GM21576 (cell line): ENCODE measurements around the gene ASTN2.
A peak's percentile ranks its signal among the peaks of the same experiment; 100 is the strongest.
"Not testable (repeated sequence)": the region's sequence is repeated elsewhere in the genome, so short reads cannot be mapped to it uniquely, and the experiment has no call there.

Experiments used
- ATAC-seq: cut with Tn5 transposase; IDR thresholded peaks from one replicate; pipeline ENCODE4 v1.9.1; 2021; ENCODE audit warnings: mild to moderate bottlenecking, moderate library complexity; ENCODE audit not compliant: unreplicated experiment

ASTN2 gene

DNA sequence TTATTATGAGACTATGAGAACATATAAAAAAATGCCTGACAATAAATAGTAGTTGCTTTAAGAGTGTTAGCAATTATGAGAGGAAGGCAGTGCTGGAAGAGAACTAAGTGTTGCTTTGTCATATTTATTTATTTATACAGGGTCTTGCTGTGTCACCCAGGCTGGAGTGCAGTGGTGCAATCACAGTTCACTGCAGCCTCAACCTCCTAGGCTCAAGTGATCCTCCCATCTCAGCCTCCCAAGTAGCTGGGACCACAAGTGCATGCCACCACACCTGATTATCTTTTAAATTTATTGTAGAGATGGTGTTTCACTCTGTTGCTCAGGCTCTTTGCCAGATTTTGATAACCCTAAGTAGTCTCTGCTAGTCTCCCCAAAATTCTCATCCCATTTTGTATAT lies 724.1 kb downstream of the ASTN2 start:
- ATAC-seq, result not testable (repeated sequence)

DNA sequence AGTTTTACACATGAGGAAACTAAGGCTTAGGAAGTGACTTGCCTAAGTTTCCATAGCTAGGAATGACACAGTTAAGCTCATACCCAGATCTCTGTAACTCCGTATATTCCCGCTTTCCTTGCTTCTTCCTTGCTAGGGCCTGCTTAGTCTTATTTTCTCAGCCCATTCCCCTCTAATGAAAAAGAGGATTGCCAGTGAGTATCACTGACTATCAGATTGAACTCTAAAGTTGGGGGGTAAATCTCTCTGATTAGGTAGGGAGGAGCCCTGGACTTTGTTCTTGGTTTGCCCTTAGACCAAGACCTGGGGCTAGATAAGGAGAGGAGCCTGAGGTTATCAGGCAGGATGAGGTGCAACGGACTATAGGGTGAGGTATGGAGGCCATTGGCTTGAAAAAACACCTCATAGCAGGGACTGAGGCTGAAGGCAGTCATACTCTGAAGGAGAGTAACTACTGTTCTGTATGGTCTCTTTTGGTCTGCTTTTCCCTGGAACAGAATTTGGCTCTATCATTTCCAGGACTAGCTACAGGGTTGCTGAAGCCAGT lies 725.3 kb downstream of the ASTN2 start:
- no peak for ATAC-seq

DNA sequence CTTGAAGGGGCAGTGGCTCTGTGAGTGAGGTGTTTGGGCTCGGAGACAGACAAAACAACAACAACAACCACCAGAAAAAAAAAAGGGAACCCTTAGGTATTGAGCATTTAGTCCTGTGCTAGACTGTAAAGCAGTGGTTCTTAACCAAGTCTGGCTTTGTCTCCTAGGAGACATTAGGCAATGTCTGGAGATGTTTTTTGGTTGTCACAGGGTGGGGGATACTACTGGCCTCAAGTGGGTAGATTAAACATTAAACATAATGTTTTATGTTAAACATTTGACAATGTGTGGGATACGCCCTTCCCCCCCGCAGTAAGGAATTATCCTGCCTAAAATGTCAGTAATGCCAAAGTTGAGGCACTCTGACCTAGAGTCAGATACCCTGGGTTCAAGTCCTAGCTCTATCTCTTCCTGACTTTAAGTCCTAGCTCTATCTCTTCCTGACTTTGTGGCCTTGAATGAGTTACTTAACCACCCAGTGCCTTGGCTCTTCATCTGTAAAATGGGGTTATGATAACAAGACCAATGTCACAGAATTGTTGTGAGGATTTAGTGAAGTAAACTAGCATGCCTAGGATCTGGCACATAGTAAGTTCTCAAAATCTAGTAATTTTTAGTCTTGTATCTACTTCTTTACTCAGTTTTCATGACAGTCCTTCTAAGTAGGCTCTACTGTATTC lies 725.9 kb downstream of the ASTN2 start:
- no peak for ATAC-seq

DNA sequence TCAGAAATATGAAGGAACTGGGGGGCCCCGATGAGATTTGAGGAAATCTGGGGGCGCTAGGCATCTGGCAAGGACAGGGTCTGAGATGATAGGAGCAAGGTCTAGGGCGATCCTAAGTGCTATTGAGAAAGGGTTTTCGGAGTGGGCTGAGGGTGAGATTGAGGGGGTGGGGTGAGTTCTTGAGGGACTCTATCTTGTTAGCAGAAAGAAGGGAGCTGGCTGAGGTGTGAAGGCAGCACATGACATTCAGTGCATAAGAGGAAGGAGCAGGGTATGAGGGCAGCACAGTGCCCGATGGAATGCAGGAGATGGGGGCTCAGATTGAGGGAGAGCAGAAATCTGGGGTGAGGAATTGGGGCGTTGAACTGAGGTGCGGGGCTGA lies 727.1 kb downstream of the ASTN2 start:
- ATAC-seq, result no peak

DNA sequence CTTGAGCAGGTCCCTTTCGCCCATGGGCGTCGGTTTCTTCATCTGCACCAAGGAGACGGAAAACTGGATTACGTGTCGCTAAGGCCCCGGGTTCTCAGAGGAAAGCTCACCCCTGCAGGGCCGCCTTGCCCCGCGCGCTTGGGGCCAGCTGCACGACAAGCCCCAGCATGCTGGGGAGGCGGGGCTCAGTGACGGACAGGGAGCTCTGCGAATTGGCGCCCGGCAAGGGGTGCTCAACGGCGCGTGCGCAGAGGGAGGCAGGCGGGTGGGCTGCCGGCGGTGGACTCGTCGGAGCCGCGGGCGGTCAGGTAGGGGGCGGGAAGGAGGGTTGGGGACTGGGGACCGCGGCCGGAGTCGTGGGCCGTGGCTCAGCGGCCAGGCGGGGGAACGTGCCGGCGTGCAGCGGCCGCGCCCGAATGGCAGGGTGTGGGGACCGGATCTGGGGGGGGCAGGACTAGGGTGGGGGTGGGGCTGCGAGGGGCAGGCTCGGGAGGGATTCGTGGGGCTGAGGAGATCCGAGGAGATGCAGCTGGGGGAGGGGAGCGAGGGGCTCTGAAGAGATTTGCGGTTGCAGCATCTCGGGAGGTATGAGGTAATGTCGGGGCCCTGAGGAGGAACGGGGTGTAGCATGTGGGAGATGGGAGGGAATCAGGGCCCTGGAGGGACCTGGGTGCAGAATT lies 727.6 kb downstream of the ASTN2 start, which contains the start of gene TRIM32:
TSS of gene TRIM32 (plus strand) at position 232 of the 680 bp plus-strand sequence. CDS start 10,438 bp downstream, outside the sequence.
- peak; percentile 99 for ATAC-seq

DNA sequence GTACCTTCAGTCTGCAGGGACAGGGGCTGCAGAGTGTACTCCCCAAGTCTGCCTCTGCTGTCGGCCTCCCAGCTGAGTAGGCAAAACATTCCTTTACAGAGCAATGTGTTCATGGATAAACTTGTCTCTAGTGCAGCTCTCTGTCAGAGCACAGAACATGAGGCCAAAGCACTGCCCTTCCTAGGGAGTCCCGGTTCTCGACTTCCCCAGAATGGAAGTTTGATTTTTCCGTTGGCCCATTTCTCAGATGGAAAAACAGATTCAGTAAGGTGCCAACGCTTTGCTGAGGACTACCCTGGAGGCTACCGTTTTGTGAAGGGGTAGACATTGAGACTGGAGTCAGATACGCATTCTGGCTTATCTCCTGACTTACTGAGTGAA lies 728.2 kb downstream of the ASTN2 start:
- ATAC-seq, result peak; percentile 36

DNA sequence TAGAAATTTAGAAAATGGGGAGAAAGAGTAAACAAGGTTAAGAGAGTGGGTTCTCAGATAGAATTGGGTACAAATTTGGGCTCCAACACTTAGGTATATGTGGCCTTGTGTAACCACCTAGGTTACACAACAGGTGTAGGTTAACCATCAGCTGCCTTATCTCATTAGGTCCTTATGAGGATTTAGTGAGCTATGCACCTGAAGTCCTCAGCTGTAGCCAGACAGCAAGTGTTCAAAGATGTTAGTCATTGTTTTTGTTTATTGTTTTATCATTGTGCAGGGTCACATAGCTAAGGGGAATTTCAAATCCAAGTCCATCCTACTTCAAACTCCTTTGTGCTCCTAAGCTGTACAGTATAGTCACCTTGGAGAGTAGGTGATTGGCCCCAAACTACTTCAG lies 728.7 kb downstream of the ASTN2 start:
- no peak for ATAC-seq

- ATAC-seq, result no peak
Measured at GRCh38 chr9:116685166-116685565, 729.7 kb downstream of the ASTN2 start.

- ATAC-seq, result no peak
Measured at GRCh38 chr9:116683535-116683934, 731.3 kb downstream of the ASTN2 start.

DNA sequence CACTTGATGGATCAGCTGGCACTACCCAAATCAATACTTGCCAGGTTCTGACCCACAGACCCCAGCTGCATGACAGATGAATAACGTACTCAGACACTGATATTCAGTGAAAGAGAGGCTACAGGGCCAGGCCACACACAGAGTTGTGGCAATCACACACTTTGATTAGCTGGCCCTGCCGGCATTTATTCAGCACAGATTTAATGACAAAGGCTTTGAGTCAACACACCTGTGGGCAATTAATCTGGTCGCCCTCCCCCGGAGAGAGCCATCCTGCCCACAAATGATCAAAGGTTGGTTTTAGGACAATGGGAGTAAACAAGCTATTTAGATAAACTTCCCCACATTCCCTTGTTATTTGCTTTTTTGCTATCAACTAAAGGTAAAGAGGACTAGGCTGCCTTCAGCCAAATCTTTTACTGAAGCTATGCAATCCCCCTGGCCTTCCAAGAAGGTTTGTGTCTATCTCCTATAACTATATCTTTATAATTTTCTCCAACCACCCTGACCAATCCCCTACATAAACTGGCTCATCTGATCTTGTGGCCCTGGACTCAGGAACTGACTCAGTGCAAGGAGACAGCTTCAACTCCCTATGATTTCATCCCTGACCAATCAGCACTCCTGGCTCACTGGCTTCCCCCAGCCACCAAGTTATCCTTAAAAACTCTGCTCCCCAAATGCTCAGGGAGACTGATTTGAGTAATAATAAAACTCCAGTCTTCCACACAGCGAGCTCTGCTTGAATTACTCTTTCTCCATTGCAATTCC lies 740.5 kb downstream of the ASTN2 start:
- ATAC-seq, result no peak

- no peak for ATAC-seq
Measured at GRCh38 chr9:116673375-116673774, 741.5 kb downstream of the ASTN2 start.

DNA sequence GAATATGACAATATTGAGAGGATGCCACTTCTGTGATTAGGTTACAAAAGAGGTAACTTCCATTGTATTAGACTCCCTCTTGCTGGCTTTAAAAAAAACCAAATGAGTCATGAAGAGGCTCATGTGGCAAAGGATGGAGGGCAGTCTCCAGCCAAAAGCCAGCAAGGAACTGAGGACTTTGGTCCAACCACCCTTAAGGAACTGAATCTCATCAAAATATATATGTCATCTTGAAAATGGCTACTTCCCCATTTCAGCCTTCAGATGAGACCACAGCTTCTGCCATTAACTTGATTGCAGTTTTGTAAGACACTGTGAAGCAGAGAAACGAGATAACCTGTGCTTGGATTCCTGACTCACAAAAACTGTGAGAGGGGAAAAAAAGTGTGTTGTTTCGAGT lies 743.3 kb downstream of the ASTN2 start:
- ATAC-seq, result no peak

GRCh38 chr9:116668970-116669695 lies 745.7 kb downstream of the ASTN2 start:
- no peak for ATAC-seq

DNA sequence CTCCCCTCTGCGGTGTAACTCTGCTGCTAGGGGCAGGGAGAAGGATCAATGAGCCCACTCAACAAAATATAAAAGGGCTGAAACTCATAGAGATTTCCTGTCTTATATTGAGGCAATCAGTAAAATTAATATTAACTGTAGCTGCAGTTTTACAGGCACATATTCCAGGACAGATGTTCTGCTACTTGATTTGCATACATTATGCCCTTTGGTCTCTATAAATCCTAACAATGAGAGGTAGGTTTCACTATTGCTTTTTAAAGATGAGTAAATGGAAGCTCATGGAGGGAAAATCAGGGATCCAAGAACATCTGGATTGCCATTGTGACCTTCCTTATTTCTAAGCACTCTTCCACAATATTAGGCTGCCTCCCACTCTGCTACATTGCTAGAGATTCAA lies 751.3 kb downstream of the ASTN2 start:
- ATAC-seq, result no peak

DNA sequence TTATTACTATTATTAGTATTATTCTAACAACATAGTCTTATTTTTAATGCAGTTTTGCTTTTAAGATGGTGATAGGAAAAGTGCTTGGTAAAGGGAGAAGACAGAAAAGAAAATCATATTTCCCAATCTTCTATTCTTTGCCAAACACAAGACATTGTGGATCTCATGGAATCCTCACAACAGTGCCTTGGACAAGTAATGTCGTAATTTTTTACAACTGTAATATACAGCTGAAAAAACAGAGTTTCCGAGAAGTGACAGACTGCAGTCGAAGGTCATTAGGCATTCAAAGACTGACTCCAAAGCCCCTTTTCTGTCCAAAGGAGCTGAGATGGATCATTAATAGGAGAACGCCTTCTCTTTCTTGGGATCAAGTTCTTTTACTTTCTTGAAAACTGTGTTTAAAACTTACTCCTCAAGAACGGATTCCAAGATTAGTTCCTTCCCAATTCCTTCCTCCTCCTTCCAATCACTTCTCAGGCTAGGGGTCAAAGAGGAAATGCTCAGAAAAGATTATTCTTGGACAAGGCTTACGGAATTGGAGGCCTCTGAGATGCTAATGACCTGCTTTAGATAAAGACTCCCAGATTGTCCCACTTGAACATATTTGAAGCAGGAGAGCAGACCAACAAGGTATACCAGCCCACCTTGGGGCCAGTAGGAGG lies 752.1 kb downstream of the ASTN2 start:
- no peak for ATAC-seq

- ATAC-seq, result peak; percentile 84
Measured at GRCh38 chr9:116661037-116661954, 753.6 kb downstream of the ASTN2 start.

- no peak for ATAC-seq
Measured at GRCh38 chr9:116658265-116658664, 756.6 kb downstream of the ASTN2 start.

DNA sequence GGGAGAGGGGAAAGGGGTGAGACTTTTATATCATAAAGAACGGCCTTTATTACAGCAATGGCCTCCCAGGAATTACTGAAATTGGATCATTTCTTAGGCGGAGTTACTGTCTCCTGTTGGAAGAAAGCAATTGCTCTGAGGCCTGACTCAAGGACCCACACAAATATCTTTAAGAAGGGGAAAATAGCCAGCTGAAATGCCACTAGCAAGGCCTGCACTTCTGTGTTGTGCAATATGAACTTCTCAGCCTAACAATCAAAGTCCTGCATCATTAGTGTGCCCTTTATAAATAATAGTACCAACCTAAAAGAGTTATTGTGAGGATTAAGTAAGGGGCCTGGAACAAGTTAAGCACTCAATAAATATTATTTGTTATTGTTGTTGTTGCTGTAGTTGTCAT lies 757.9 kb downstream of the ASTN2 start:
- no peak for ATAC-seq

GRCh38 chr9:116656501-116656971 lies 758.3 kb downstream of the ASTN2 start:
- no peak for ATAC-seq
